HepG2 (cell line): Measurements from ENCODE around the gene MPP3. TPM values are rescaled to one million over a fixed set of nuclear protein-coding genes. Genes with fewer than 3 reads are reported as not detected.

Experiments
- ATAC-seq: fragments of 200-7000 bp; cut with Tn5 transposase; 3 replicates; pipeline ENCODE4 v1.9.1; 2020; ENCODE audit warnings: mild to moderate bottlenecking, moderate library complexity
- BruUV-seq: library from RNA; stranded (reverse); fragments of 400-500 nt; replicated peaks from 2 replicates; lab custom pipeline; 2021; lab: Mats Ljungman, UMichigan
- CTCF ChIA-PET: fragments of 300-600 bp; formaldehyde crosslinking; extraction: SDS; loops from one replicate; lab custom pipeline; 2021; ENCODE audit warnings: low total read pairs, inconsistent platforms, low intra/inter-chr PET ratio; lab: Yijun Ruan, JAX
- POLR2A ChIA-PET: fragments of 350-600 bp; sonication (Branson Sonifier 250); formaldehyde crosslinking; loops from one replicate; lab custom pipeline; 2020; ENCODE audit warnings: antibody characterized with exemption, inconsistent platforms; lab: Yijun Ruan, JAX
- DNase-seq: peaks from one replicate; pipeline ENCODE4 v3.0.0-alpha.2; 2015; ENCODE audit warnings: low spot score
- FAIRE-seq: peaks from 3 replicates; lab custom pipeline; 2011; peaks lifted over from hg19 to GRCh38; lab: Jason Lieb, UNC
- H2AFZ ChIP-seq: one replicate; pipeline ENCODE4 v1.6.1; 2011; ENCODE audit warnings: low read length, inconsistent platforms
- H3K27ac ChIP-seq: fragments of 300-600 bp; 3 replicates; pipeline ENCODE4 v1.8.0; 2011; ENCODE audit warnings: mixed run types, mild to moderate bottlenecking, mixed read lengths, low read length, inconsistent platforms; ENCODE audit not compliant: insufficient read depth; ENCODE audit errors: extremely low read length
- H3K27me3 ChIP-seq, 2 experiments: fragments of 200-600 bp in 1 of 2; 2 replicates in 1 of 2; 3 replicates in 1 of 2; pipeline versions ENCODE4 v1.6.0 to v1.8.0; 2011; ENCODE audit warnings: low read length in 2 of 2, mild to moderate bottlenecking in 2 of 2, moderate library complexity in 2 of 2, inconsistent platforms in 1 of 2; ENCODE audit not compliant: insufficient read depth in 2 of 2, control insufficient read depth in 1 of 2
- H3K36me3 ChIP-seq, 2 experiments: fragments of 200-600 bp in 1 of 2; replicated peaks in 1 of 2; 2 replicates in 1 of 2; 3 replicates in 1 of 2; pipeline versions ENCODE4 v1.5.1 to v1.8.0; 2011; ENCODE audit warnings: low read length in 2 of 2, inconsistent platforms in 1 of 2; ENCODE audit not compliant: insufficient read depth in 2 of 2, control insufficient read depth in 1 of 2
- H3K4me1 ChIP-seq: 2 replicates; pipeline ENCODE4 v1.5.1; 2012; ENCODE audit warnings: low read length, inconsistent platforms; ENCODE audit not compliant: insufficient read depth
- H3K4me2 ChIP-seq: 2 replicates; pipeline ENCODE4 v1.6.0; 2011; ENCODE audit warnings: low read depth, low read length, inconsistent platforms
- H3K4me3 ChIP-seq, 3 experiments: fragments of 200-600 bp in 1 of 3; sonication (generic), shearing (Covaris generic) in 1 of 3; replicated peaks in 1 of 3; 2 replicates each; pipeline ENCODE4 v1.5.1; 2011 to 2016; ENCODE audit warnings: low read length in 3 of 3, inconsistent platforms in 2 of 3, low read depth in 2 of 3, mild to moderate bottlenecking in 2 of 3, control low read depth in 1 of 3, mixed read lengths in 1 of 3; ENCODE audit not compliant: insufficient read depth in 1 of 3
- H3K79me2 ChIP-seq: one replicate; pipeline ENCODE4 v1.6.1; 2011; ENCODE audit warnings: low read length, inconsistent platforms; ENCODE audit not compliant: insufficient read depth
- H3K9ac ChIP-seq: 2 replicates; pipeline ENCODE4 v1.6.0; 2011; ENCODE audit warnings: mild to moderate bottlenecking, low read depth, low read length, inconsistent platforms; ENCODE audit not compliant: insufficient read depth
- H3K9me3 ChIP-seq: 2 replicates; pipeline ENCODE4 v1.5.1; 2012; ENCODE audit warnings: mild to moderate bottlenecking, low read length
- H4K20me1 ChIP-seq: 2 replicates; pipeline ENCODE4 v1.6.0; 2011; ENCODE audit warnings: inconsistent platforms, mild to moderate bottlenecking, low read length, moderate library complexity; ENCODE audit not compliant: insufficient read depth
- ARNT2 ChIP-seq: sonication (generic); formaldehyde crosslinking; IDR thresholded peaks from 2 replicates; pipeline ENCODE4 v1.8.0; 2022; ENCODE audit warnings: mild to moderate bottlenecking, low read depth, missing genetic modification reagents, moderate library complexity
- CCAR2 ChIP-seq: fragments of 200-400 bp; formaldehyde crosslinking; optimal IDR thresholded peaks from 2 replicates; pipeline ENCODE3; 2018; ENCODE audit warnings: low read depth, mild to moderate bottlenecking, low read length, moderate library complexity
- MXD1 ChIP-seq: sonication (generic); formaldehyde crosslinking; IDR thresholded peaks from 2 replicates; pipeline ENCODE4 v1.4.0; 2020; ENCODE audit warnings: mild to moderate bottlenecking, missing genetic modification reagents
- ZNF567 ChIP-seq: sonication (generic); formaldehyde crosslinking; IDR thresholded peaks from 2 replicates; pipeline ENCODE4 v1.8.1; 2023; ENCODE audit warnings: mild to moderate bottlenecking, missing genetic modification reagents, borderline replicate concordance
- ZNF740 ChIP-seq: sonication (generic); formaldehyde crosslinking; IDR thresholded peaks from 2 replicates; pipeline ENCODE4 v1.4.0; 2020; ENCODE audit warnings: missing genetic modification reagents
- ZNF768 ChIP-seq: sonication (generic); formaldehyde crosslinking; IDR thresholded peaks from 2 replicates; pipeline ENCODE4 v1.4.0; 2020; ENCODE audit warnings: missing genetic modification reagents
- WGBS: methylation state at CpG from one replicate; pipeline ENCODE4 v1.1.6; 2017; ENCODE audit warnings: low lambda C conversion rate; 5-methylcytosine and 5-hydroxymethylcytosine counted together
- in situ Hi-C: cut with HindIII; loops from 2 replicates; pipeline ENCODE4 v1.10.0; 2017; ENCODE audit warnings: low pct_unique_long_range_greater_than_20kb; ENCODE audit not compliant: extremely low pct_ligation_motif_present
- intact Hi-C: fragments of 100-400 bp; cut with micrococcal nuclease; formaldehyde crosslinking; loops from one replicate; pipeline ENCODE4 v1.10.0; 2022; ENCODE audit not compliant: unreplicated experiment
- polyA plus RNA-seq, 8 experiments: library from polyadenylated mRNA; depleted of rRNA in 3 of 8; stranded (reverse) in 7 of 8; unstranded in 1 of 8; fragments of >200 nt; fragmentation: Illumina TruSeq in 4 of 8; extraction: Trizol in 4 of 8; gene quantifications; 2 replicates each; pipeline versions ENCODE4 v1.2.1 to v1.2.3, GENCODE V29; 2011 to 2016; ENCODE audit warnings: low read depth in 4 of 8, missing spikeins in 1 of 8, mixed read lengths in 1 of 8; ENCODE audit not compliant: insufficient read depth in 1 of 8
- total RNA-seq, 5 experiments: library from RNA; depleted of rRNA; stranded (reverse); fragments of >200 nt; fragmentation: Illumina TruSeq; extraction: Trizol; gene quantifications; 2 replicates each; pipeline ENCODE4 v1.2.3, GENCODE V29; 2016; ENCODE audit warnings: low read depth in 1 of 5

MPP3 gene
- total and polyA plus RNA-seq, 2 of the 13 experiments (the other 11 are each of a cell fraction or from before 2014, with no cell fraction given) = 0.91 to 1.8 TPM

- TF ChIP-seq ARNT2 (CRISPR knock-in tag) (no peak), CCAR2 (no peak), ZNF740 (CRISPR knock-in tag) (no peak), MXD1 (no peak)
These were observed 1.3 kb downstream of the MPP3 start (continued) for GRCh38 chr17:43831633-43832032.

GRCh38 chr17:43830510-43831140, 2.3 kb downstream of the MPP3 start:
- no peak for DNase-seq
- 87% methylated on average over 7 of the region's 7 CpGs for WGBS
- no peaks in the 10 kb centered on the region for H3K79me2 ChIP-seq
- TF ChIP-seq ZNF768 (CRISPR knock-in tag) (peak; percentile 74), ZNF567 (CRISPR knock-in tag) (no peak)
- no peak overlapping the region for H3K4me3 ChIP-seq
- intact Hi-C loops (no loop called here), in situ Hi-C loops (no loop called here)
- no peaks in the 10 kb centered on the region for H3K36me3 ChIP-seq
- ChIA-PET CTCF (no interaction called here), POLR2A (no interaction called here)
- no peaks in the 10 kb centered on the region for H4K20me1 ChIP-seq
- peak; percentile 15 for FAIRE-seq
- H3K9ac ChIP-seq = no peak overlapping the region
- H2AFZ ChIP-seq = no peak overlapping the region
- no peak overlapping the region for H3K27ac ChIP-seq
- H3K9me3 ChIP-seq = no peaks in the 10 kb centered on the region
- H3K4me1 ChIP-seq = peaks cover 21% of the 10 kb centered on the region
- no peak overlapping the region for H3K4me2 ChIP-seq
- no TSS peak for BruUV-seq
- H3K27me3 ChIP-seq = peaks cover 3 to 35% of the 10 kb centered on the region in 2 experiments; a peak in 4 of 5 replicates
- no peak for ATAC-seq
